HCT116 (cell line): ENCODE data around the gene TENM4.

Source experiments
- CTCF ChIP-seq, 3 experiments: fragments of 200-600 bp in 1 of 3; sonication (generic) in 1 of 3; IDR thresholded peaks in 2 of 3; conservative IDR thresholded peaks in 1 of 3; 2 replicates each; pipeline ENCODE4 v1.5.1; 2012 to 2017; ENCODE audit warnings: low read depth in 2 of 3, low read length in 2 of 3, antibody characterized with exemption in 1 of 3, borderline replicate concordance in 1 of 3, control low read depth in 1 of 3, mild to moderate bottlenecking in 1 of 3, mixed read lengths in 1 of 3, mixed run types in 1 of 3, moderate library complexity in 1 of 3; ENCODE audit not compliant: insufficient read depth in 1 of 3
- EZH2phosphoT487 ChIP-seq: fragments of 200-600 bp; IDR thresholded peaks from 2 replicates; pipeline ENCODE4 v1.6.1; 2018; ENCODE audit warnings: antibody characterized with exemption, borderline replicate concordance

- no peak for TF ChIP-seq EZH2phosphoT487
- no peak for TF ChIP-seq CTCF (IDR thresholded peaks at IDR 0.05 in 2 of 3, conservative IDR thresholded peaks at IDR 0.05 in 1 of 3; ENCODE audit: borderline replicate concordance in 1 of 3, insufficient read depth in 1 of 3, low read depth in 2 of 3, low read length in 2 of 3)
These were observed 631.9 kb downstream of the TENM4 start for GRCh38 chr11:78808923-78809322.
